ENCODE data around the gene PRKCE.

PRKCE gene

DNA sequence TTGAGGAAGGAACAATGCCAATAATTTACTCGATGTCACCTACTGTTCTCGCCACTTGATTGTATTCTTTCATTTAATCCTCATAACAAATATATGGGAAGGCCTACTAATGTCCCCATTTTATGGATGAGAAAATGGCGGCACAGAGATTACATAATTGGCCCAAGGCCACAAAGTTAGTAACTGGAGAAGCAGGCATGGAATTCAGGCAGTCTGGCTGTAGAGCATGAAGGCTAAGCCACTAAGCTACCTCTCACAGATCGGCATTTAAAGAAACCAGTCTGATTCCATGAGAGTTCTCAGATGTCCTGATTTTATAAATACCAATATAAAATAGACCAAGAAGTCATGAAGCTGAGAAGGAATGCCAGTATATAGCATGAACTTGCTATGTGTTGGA is 523.9 kb downstream of the PRKCE start:
- H3K4me3 ChIP-seq (ENCODE audit: low read length) = no peak overlapping the region
- TF ChIP-seq CTCF (conservative IDR thresholded peaks at IDR 0.05; ENCODE audit: low read depth, low read length) = no peak
- DNase-seq (ENCODE audit: low read depth) = peak; percentile 71

GRCh38 chr2:46177461-46178089 is 526.1 kb downstream of the PRKCE start:
- H3K4me3 ChIP-seq (ENCODE audit: low read length) = no peak overlapping the region
- DNase-seq (ENCODE audit: low read depth) = no peak
- TF ChIP-seq CTCF (conservative IDR thresholded peaks at IDR 0.05; ENCODE audit: low read depth, low read length) = no peak

GRCh38 chr2:46179037-46179621 is 527.7 kb downstream of the PRKCE start:
- H3K4me3 ChIP-seq (ENCODE audit: low read length) = no peak overlapping the region
- TF ChIP-seq CTCF (conservative IDR thresholded peaks at IDR 0.05; ENCODE audit: low read depth, low read length) = no peak
- peak; percentile 90 for DNase-seq (ENCODE audit: low read depth)

- H3K4me3 ChIP-seq (ENCODE audit: low read length) = no peak overlapping the region
- TF ChIP-seq CTCF (conservative IDR thresholded peaks at IDR 0.05; ENCODE audit: low read depth, low read length) = no peak
- DNase-seq (ENCODE audit: low read depth) = no peak
These were observed 528.7 kb downstream of the PRKCE start for GRCh38 chr2:46180189-46180588.

GRCh38 chr2:46181306-46181705 is 529.8 kb downstream of the PRKCE start:
- TF ChIP-seq CTCF (conservative IDR thresholded peaks at IDR 0.05; ENCODE audit: low read depth, low read length) = no peak
- no peak overlapping the region for H3K4me3 ChIP-seq (ENCODE audit: low read length)
- no peak for DNase-seq (ENCODE audit: low read depth)

DNA sequence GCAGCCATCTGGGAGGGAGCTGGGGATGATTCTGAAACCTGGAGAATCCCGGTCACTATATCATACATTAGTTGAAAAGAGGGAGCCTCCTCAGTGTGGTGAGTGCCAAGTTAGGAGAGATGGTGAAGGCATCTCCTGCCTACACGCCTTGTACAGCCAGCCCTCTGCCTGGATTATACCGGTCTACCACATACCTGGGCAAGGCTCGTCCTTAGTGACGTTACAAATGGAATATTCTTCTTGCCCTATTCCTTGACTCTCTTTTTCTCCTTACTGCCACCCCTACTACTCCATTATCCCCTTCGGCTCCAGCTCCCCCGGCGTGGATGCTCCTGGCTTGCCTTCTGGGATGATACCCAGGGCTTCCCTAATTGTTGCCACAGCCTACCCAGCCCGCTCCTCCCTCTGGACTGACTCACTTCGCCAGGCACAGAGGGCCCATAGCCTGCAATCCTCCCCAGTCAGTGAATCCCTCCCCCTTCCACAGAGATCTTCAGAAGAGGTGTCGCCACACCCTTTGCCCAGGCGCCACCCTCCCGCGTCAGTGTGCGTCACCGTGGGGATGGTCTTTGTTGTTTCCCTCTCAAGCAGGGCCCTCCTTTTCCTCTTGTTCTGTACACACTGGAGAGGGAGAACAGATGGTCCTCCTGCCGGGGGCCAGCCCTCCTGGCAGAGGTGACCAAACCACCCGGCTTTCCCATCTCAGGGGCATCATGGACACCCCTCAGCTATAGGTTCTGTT is 530.5 kb downstream of the PRKCE start:
- H3K4me3 ChIP-seq (ENCODE audit: low read length) = no peak overlapping the region
- DNase-seq (ENCODE audit: low read depth) = no peak
- TF ChIP-seq CTCF (conservative IDR thresholded peaks at IDR 0.05; ENCODE audit: low read depth, low read length) = no peak
